Endothelial cell of umbilical vein (primary cell): Measurements from ENCODE around the gene PAPPA. TPM values are rescaled to one million over a fixed set of nuclear protein-coding genes. Genes with fewer than 3 reads are reported as not detected.

Experiments used
- BruUV-seq: library from RNA; stranded (reverse); fragments of 400-500 nt; replicated peaks from 2 replicates; lab custom pipeline; 2021; lab: Mats Ljungman, UMichigan
- CTCF ChIA-PET: fragments of 300-600, 350-600 bp; sonication (Branson Sonifier 250); formaldehyde crosslinking; loops from one replicate; lab custom pipeline; 2021; ENCODE audit warnings: antibody characterized with exemption, inconsistent platforms; lab: Charles Lee
- POLR2A ChIA-PET: fragments of 300-600, 350-600 bp; sonication (Branson Sonifier 250); formaldehyde crosslinking; loops from one replicate; lab custom pipeline; 2021; ENCODE audit warnings: antibody characterized with exemption, inconsistent platforms; lab: Charles Lee
- DNase-seq: peaks from one replicate; pipeline ENCODE4 v3.0.0-alpha.2; 2011; ENCODE audit warnings: low read depth, low spot score
- FAIRE-seq: peaks from 2 replicates; lab custom pipeline; 2011; peaks lifted over from hg19 to GRCh38; lab: Jason Lieb, UNC
- H2AFZ ChIP-seq: 2 replicates; pipeline ENCODE4 v1.6.0; 2012; ENCODE audit warnings: low read depth, low read length, control low read depth, inconsistent platforms
- H3K27ac ChIP-seq: 2 replicates; pipeline ENCODE4 v1.5.1; 2011; ENCODE audit warnings: low read depth, mild to moderate bottlenecking, control low read depth, low read length, moderate library complexity; ENCODE audit not compliant: insufficient read depth
- H3K27me3 ChIP-seq, 2 experiments: 2 replicates each; pipeline versions ENCODE4 v1.6.0 to v1.6.1; 2011; ENCODE audit warnings: low read length in 2 of 2, mixed read lengths in 1 of 2; ENCODE audit not compliant: control insufficient read depth in 2 of 2, insufficient read depth in 2 of 2
- H3K36me3 ChIP-seq, 2 experiments: 2 replicates in 1 of 2; 3 replicates in 1 of 2; pipeline ENCODE4 v1.5.1; 2011; ENCODE audit warnings: low read length in 2 of 2, mild to moderate bottlenecking in 1 of 2, moderate library complexity in 1 of 2; ENCODE audit not compliant: control insufficient read depth in 2 of 2, insufficient read depth in 2 of 2; ENCODE audit errors: extremely low read depth in 1 of 2
- H3K4me1 ChIP-seq: 3 replicates; pipeline ENCODE4 v1.5.1; 2011; ENCODE audit warnings: mild to moderate bottlenecking, low read length; ENCODE audit not compliant: control insufficient read depth, insufficient read depth; ENCODE audit errors: extremely low read depth
- H3K4me2 ChIP-seq: 2 replicates; pipeline ENCODE4 v1.6.1; 2011; ENCODE audit warnings: low read length, control low read depth, mixed read lengths; ENCODE audit not compliant: insufficient read depth
- H3K4me3 ChIP-seq, 3 experiments: fragments of 200-600 bp in 1 of 3; sonication (generic), shearing (Covaris generic) in 1 of 3; replicated peaks in 1 of 3; 2 replicates each; pipeline ENCODE4 v1.5.1; 2011 to 2016; ENCODE audit warnings: control low read depth in 3 of 3, low read length in 3 of 3, mild to moderate bottlenecking in 2 of 3, inconsistent platforms in 1 of 3, low read depth in 1 of 3, moderate library complexity in 1 of 3; ENCODE audit not compliant: insufficient read depth in 1 of 3
- H3K79me2 ChIP-seq: 2 replicates; pipeline ENCODE4 v1.6.0; 2012; ENCODE audit warnings: low read length, inconsistent platforms; ENCODE audit not compliant: control insufficient read depth, insufficient read depth
- H3K9ac ChIP-seq: replicated peaks from 2 replicates; pipeline ENCODE3; 2011; ENCODE audit warnings: low read length, control low read depth; ENCODE audit not compliant: insufficient read depth; ENCODE audit errors: extremely low read depth
- H3K9me1 ChIP-seq: replicated peaks from 3 replicates; pipeline ENCODE4 v1.6.0; 2011; ENCODE audit warnings: mild to moderate bottlenecking, low read length; ENCODE audit not compliant: control insufficient read depth, insufficient read depth; ENCODE audit errors: extremely low read depth
- H3K9me3 ChIP-seq: replicated peaks from 2 replicates; pipeline ENCODE4 v1.5.1; 2012; ENCODE audit warnings: low read length, inconsistent platforms; ENCODE audit not compliant: control insufficient read depth, insufficient read depth
- H4K20me1 ChIP-seq: replicated peaks from 2 replicates; pipeline ENCODE3; 2011; ENCODE audit warnings: mild to moderate bottlenecking, low read length; ENCODE audit not compliant: control insufficient read depth, insufficient read depth; ENCODE audit errors: extremely low read depth
- EZH2 ChIP-seq: IDR thresholded peaks from 2 replicates; pipeline ENCODE4 v1.6.1; 2012; ENCODE audit warnings: borderline replicate concordance, low read depth, mild to moderate bottlenecking, moderate library complexity, low read length, inconsistent platforms; ENCODE audit not compliant: severe bottlenecking
- FOS ChIP-seq: IDR thresholded peaks from 2 replicates; pipeline ENCODE4 v1.6.1; 2011; ENCODE audit warnings: mild to moderate bottlenecking, low read length, moderate library complexity, borderline replicate concordance; ENCODE audit not compliant: insufficient read depth
- GATA2 ChIP-seq: IDR thresholded peaks from 2 replicates; pipeline ENCODE4 v1.7.0; 2011; ENCODE audit warnings: low read depth, mild to moderate bottlenecking, moderate library complexity, mixed read lengths, low read length; ENCODE audit not compliant: insufficient read length, insufficient read depth
- JUN ChIP-seq: IDR thresholded peaks from 2 replicates; pipeline ENCODE4 v1.6.1; 2011; ENCODE audit warnings: borderline replicate concordance, low read depth; ENCODE audit not compliant: insufficient read length, insufficient read depth
- MYC ChIP-seq: IDR thresholded peaks from one replicate; pipeline ENCODE4 v1.6.1; 2011; ENCODE audit warnings: mild to moderate bottlenecking, low read depth, low read length
- POLR2A ChIP-seq: IDR thresholded peaks from 2 replicates; pipeline ENCODE4 v1.6.1; 2012; ENCODE audit warnings: low read depth, mild to moderate bottlenecking, control low read depth, low read length
- POLR2AphosphoS5 ChIP-seq: IDR thresholded peaks from 2 replicates; pipeline ENCODE4 v1.6.1; 2012; ENCODE audit warnings: low read depth, mild to moderate bottlenecking, control low read depth, low read length, moderate library complexity; ENCODE audit not compliant: insufficient read depth
- dilution Hi-C: fragments of 300-500 bp; cut with MboI; formaldehyde crosslinking; loops from one replicate; pipeline ENCODE4 v1.15.0; 2019; ENCODE audit warnings: low sequenced_read_pairs; ENCODE audit not compliant: extremely low pct_ligation_motif_present
- intact Hi-C: fragments of 100-400 bp; cut with micrococcal nuclease; formaldehyde crosslinking; loops from one replicate; pipeline ENCODE4 v1.10.0; 2022
- polyA plus RNA-seq, 4 experiments: library from polyadenylated mRNA; depleted of rRNA in 3 of 4; stranded (reverse) in 3 of 4; unstranded in 1 of 4; fragments of >200 nt; gene quantifications; 2 replicates each; pipeline versions ENCODE4 v1.2.1 to v1.2.3, GENCODE V29; 2011 to 2012; ENCODE audit warnings: missing spikeins in 1 of 4
- total RNA-seq: library from RNA; stranded (reverse); gene quantifications from 2 replicates; pipeline ENCODE4 v1.2.3, GENCODE V29; 2021
- TF ChIP-seq, protein P1 (sequence below): IDR thresholded peaks from 2 replicates; pipeline ENCODE4 v1.6.1; 2011; ENCODE audit not compliant: insufficient read depth, insufficient read length
- TF ChIP-seq, protein P2 (sequence below), 2 donors: IDR thresholded peaks; 1 replicate in 1 of 2; 2 replicates in 1 of 2; pipeline ENCODE4 v1.5.1; 2011; ENCODE audit warnings: low read length in 2 of 2, mild to moderate bottlenecking in 2 of 2, moderate library complexity in 2 of 2, control low read depth in 1 of 2, inconsistent platforms in 1 of 2, low read depth in 1 of 2; ENCODE audit not compliant: insufficient read depth in 1 of 2; ENCODE audit errors: extremely low read depth in 1 of 2

The PAPPA gene
- total and polyA plus RNA-seq, 2 donors (not counting 3 experiments of a cell fraction or from before 2014, with no cell fraction given): 0.13 to 0.41 TPM

DNA sequence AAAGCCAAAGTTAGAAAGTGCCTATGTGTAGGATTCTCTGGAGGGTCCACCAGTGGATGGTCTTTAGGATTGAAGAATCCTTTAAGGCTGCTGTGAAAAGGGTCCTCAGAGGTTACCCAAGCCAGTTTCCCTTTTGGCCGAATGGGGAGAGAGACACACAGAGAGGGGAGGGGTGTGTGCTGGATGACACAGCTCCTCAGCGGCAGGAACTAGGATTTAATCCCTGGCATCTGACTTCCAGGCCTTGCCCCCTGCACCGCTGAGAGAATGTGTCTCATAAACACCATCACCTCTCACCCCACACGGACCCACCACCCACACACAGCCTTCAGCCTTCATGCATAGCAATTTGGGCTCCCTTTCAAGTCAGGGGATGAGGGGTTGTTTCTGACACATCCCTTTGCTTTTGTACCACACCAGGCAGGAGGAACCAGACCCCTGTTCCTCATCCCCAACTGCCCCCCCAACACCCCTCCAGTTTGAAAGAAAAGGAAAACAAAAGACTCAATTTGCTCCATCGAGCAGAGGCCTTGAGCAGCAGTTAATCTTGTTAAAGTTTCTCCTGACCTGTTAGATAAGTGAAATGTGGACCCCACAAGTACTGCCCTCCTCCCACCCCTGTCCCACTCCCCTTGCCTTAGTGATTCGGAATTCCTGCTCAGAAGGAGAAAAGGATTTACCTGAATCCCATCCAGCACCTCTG lies 4.0 kb downstream of the PAPPA start:
- H2AFZ ChIP-seq: no peak overlapping the region
- CTCF ChIA-PET: no interaction called here
- peaks cover 3% of the 10 kb centered on the region for H3K4me1 ChIP-seq
- FAIRE-seq: no peak
- no peaks in the 10 kb centered on the region for H3K79me2 ChIP-seq
- no peaks in the 10 kb centered on the region for H3K9me1 ChIP-seq
- POLR2A ChIA-PET: no interaction called here
- H3K9me3 ChIP-seq: no peaks in the 10 kb centered on the region
- H3K27ac ChIP-seq: no peak overlapping the region
- H4K20me1 ChIP-seq: no peaks in the 10 kb centered on the region
- BruUV-seq: no TSS peak
- DNase-seq: no peak
- no peak overlapping the region for H3K9ac ChIP-seq
- H3K4me2 ChIP-seq: no peak overlapping the region
- H3K27me3 ChIP-seq: peaks cover 0 to 22% of the 10 kb centered on the region in 2 experiments
- intact Hi-C loops (no loop called here), dilution Hi-C loops (no loop called here)
- no peak for TF ChIP-seq MYC
- TF ChIP-seq, protein P1, sequence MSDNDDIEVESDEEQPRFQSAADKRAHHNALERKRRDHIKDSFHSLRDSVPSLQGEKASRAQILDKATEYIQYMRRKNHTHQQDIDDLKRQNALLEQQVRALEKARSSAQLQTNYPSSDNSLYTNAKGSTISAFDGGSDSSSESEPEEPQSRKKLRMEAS: no peak
- TF ChIP-seq POLR2A: no peak
- TF ChIP-seq, protein P2, sequence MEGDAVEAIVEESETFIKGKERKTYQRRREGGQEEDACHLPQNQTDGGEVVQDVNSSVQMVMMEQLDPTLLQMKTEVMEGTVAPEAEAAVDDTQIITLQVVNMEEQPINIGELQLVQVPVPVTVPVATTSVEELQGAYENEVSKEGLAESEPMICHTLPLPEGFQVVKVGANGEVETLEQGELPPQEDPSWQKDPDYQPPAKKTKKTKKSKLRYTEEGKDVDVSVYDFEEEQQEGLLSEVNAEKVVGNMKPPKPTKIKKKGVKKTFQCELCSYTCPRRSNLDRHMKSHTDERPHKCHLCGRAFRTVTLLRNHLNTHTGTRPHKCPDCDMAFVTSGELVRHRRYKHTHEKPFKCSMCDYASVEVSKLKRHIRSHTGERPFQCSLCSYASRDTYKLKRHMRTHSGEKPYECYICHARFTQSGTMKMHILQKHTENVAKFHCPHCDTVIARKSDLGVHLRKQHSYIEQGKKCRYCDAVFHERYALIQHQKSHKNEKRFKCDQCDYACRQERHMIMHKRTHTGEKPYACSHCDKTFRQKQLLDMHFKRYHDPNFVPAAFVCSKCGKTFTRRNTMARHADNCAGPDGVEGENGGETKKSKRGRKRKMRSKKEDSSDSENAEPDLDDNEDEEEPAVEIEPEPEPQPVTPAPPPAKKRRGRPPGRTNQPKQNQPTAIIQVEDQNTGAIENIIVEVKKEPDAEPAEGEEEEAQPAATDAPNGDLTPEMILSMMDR (IDR thresholded peaks at IDR 0.05; ENCODE audit: extremely low read depth in 1 of 2, insufficient read depth in 1 of 2, low read depth in 1 of 2, low read length in 2 of 2): no peak
- no peak for TF ChIP-seq FOS
- TF ChIP-seq POLR2AphosphoS5: no peak
- TF ChIP-seq GATA2: no peak
- TF ChIP-seq EZH2: no peak
- TF ChIP-seq JUN: no peak
- no peaks in the 10 kb centered on the region for H3K36me3 ChIP-seq
- no peak overlapping the region for H3K4me3 ChIP-seq
